Hematopoietic multipotent progenitor cell treated with erythropoietin and hydrocortisone succinate and interleukin-3 and kit ligand, for 15 days (in vitro differentiated cells): Measurements from ENCODE around the gene UBE2R2.
"Not testable (repeated sequence)": the region's sequence is repeated elsewhere in the genome, so short reads cannot be mapped to it uniquely, and the experiment has no call there.

Experiments
- DNase-seq: peaks from one replicate; pipeline ENCODE4 v3.0.0-alpha.2; 2015; ENCODE audit warnings: low spot score

The UBE2R2 gene

DNA sequence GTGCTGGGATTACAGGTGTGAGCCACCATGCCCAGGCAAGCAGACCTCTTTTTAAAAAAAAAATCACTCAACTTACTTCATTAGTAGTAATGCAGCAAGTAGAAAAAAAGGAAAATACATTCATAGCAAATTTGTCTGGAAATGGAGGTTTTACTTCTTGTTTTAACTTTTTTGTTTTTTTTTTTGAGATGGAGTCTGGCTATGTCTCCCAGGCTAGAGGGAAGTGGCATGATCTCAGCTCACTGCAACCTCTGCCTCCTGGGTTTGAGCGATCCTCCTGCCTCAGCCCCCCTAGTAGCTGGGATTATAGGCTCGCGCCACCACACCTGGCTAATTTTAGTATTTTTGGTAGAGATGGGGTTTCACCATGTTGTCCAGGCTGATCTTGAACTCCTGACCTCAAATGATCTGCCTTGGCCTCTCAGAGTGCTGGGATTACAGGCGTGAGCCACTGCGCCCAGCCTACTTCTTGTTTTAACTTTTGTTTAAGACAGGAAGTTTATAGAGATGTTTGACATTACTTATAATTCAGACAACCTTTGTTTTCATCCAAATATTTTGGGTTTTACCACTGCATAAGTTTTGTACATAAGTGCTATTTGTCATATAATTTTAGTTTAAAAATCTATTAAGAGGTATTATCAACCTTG is 26.5 kb downstream of the UBE2R2 start:
- DNase-seq: no peak

DNA sequence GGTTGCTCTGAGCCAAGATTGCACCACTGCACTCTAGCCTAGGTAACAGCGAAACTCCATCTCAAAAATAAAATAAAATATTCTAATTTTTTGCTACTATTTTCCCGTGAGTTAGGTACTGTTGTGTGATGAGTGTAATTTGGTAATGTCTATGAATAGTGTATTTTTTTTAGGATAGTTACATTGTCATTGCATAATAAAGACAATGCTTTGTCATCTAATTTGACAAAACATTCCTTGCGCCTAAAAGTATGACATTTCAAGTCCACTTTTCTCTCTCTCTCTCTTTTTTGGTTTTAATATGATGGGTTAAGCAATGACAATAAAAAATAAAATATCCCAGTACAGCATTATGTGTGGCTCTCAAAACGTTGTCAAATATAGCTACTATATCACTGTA is 29.3 kb downstream of the UBE2R2 start:
- DNase-seq: no peak

DNA sequence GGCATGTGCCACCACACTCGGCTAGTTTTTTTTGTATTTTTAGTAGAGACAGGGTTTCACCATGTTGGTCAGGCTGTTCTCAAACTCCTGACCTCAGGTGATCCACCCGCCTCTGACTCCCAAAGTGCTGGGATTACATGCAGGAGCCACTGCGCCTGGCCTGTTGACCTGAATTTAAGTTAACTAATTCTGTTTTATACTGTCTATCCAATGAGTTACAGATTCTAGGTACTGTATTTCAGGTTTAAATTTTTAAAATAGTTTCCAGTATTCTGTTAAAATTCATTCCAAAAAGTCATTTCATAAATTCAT is 30.9 kb downstream of the UBE2R2 start:
- DNase-seq: not testable (repeated sequence)

DNA sequence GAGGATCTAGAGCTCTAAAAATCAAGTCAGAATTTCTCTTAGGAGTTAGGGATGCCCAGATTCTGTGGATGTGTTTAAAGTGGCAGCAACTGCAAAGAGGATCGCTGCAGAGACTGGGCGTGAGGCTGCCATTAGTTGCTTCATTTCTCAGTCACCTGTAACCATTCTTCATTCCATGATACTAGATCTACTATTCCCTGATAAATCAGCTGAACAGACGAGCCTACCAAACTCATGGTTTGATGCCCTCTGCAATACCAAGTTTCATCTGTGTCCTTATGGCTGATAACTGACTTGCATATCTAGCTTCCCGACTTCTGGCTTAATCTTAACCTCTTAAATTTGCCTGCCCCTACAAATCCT is 33.3 kb downstream of the UBE2R2 start:
- DNase-seq: no peak

DNA sequence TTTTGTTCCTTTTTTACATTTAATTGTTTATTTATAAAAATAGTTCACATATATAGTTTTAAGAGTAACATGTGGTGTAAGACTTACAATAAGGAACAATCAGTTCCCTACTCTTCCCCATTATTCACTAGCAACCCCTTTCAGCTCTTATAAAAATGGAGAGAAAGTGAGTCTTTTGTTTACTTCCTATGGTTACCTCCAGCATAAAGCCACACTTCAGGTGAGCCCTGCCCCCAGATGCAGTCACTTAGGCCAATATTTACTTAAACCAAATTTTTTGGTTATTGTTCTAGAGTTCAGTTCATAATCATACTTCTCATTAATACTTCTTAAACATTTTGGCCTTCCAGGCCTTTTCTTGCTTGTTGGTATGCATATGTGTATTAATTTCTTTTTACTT is 33.7 kb downstream of the UBE2R2 start:
- DNase-seq: no peak

DNA sequence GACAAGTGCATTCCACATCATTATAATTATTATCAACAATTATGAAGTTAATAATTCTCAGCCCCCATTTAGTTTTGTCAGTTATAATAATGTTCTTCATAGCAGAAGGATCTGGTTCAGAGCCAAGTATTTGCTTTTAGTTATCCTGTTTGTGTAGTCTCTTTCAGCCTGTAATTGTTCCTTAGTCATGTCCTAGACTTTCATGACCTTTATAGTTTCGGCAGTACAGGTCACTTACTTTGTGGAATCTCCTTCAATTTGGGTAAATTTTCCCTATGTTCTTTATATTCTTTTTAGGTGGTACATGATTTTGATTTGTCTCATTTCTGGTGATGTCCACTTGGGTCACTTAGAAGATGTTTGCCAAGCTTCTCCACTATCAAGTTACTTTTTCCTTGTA is 34.3 kb downstream of the UBE2R2 start:
- no peak for DNase-seq

DNA sequence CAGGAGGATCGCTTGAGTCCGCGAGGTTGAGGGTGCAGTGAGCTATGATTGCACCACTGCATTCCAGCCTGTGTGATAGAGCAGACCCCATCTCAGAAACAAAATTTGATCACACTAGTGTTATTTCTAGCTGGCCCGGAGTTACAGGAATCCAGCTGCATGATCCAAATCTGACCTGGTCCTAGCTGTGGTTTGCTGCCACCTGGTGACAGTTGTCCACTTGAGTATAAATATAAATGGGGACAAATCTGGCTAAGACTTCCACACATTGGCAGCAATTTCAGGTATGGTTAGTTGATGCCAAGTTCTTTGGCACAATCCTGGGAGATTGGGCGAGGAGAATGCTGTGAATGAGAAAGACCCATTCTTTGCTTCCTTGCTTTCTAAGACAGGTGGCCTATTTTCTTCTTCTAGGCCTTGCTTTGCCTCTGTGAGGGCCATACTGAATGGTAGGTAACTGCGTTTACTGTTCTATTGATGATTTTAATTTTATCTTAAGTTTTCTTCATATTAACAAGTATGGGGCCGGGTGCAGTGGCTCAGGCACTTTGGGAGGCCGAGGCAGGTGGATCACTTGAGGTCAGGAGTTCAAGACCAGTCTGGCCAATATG is 35.4 kb downstream of the UBE2R2 start:
- DNase-seq: peak; percentile 73

DNA sequence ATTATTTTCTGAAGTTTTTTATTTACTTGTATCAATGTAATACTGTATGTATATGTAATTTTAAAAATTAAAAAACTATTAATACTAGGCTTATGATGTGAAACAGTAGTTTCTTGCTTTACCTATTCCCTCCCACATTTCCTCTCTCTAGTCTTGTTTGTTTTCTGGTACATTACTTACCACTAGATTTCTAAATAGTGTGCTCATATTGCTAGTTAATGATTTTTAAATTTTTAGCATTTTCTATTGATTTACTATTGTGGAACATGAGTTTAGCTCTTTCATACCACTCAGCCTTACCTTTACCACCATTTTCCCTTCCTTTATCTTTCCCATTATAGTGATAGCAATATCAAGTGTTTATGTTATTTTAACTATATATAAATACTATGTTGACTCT is 39.3 kb downstream of the UBE2R2 start:
- DNase-seq: no peak

DNA sequence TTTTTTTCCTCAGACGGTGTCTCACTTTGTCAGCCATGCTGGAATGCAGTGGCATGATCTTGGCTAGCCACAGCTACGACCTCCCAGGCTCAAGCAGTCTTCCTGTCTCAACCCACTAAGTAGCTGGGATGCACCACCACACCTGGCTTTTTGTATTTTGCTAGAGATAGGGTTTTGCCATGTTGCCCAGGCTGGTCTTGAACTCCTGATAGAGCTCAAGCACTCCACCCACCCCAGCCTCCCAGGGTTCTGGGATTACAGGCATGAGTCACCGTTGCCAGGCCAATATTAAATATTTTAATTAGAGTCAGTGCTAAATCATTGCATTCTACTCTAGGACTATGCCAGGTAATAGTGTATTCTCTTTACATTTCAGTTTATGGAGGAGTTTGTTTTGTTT is 41.5 kb downstream of the UBE2R2 start:
- no peak for DNase-seq

GRCh38 chr9:33860200-33860871 is 43.4 kb downstream of the UBE2R2 start:
- DNase-seq: no peak

GRCh38 chr9:33861917-33862453 is 45.0 kb downstream of the UBE2R2 start:
- no peak for DNase-seq

- DNase-seq: not testable (repeated sequence)
Measured at GRCh38 chr9:33863027-33863426, 46.1 kb downstream of the UBE2R2 start.

DNA sequence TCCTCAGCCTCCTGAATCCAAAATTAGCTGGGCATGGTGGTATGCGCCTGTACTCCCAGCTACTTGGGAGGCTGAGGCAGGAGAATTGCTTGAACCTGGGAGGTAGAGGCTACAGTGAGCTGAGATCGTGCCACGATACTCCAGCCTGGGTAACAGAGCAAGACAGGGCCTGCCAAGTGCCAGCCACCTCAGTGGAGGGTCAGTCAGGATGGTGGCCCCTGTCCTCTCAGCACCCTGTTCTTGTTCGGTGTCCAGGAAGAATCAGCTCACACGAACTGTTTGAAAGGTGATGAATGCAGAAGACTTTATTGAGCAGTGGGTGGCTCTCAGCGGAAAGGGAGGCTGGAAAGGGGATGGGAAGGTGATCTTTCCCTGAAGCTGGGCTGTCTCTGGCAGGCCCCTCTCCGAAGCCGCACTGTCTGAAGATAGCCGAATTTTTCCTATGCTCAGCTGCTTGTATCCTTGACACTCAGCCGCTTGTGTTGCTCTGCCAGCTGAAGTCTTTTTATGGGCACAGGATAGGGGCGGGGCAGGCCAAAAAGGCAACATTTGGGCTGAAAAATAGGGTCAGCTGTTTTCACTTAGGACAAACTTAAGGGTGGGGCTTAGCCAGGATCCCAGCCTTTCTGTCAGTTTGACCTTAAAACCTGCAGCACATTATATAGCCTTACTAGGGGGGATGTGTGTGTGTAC is 50.9 kb downstream of the UBE2R2 start:
- no peak for DNase-seq

DNA sequence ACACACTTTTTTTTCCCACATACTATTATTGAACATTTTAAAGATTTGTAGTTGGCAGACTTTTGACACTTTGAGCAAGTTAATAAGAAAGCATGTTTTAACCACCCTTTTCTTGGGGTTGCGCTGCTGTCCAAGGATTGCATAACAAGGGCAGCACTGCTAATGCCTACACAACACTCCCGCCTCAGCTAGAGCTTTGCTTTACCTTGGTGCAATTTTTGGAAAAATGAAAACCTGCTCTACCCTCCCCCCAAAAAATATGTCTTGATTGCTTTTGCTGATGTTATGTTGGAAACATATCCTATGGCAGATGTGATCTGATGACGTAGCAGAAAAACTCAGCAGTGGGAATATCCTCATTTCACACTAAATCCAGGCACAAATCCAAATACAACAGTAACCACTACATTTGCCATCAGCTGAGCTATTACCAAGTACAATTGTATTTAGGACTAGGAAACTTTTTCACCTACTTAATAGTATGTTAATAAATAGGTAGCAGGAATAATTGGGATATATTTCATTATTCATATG is 51.5 kb downstream of the UBE2R2 start:
- DNase-seq: no peak

DNA sequence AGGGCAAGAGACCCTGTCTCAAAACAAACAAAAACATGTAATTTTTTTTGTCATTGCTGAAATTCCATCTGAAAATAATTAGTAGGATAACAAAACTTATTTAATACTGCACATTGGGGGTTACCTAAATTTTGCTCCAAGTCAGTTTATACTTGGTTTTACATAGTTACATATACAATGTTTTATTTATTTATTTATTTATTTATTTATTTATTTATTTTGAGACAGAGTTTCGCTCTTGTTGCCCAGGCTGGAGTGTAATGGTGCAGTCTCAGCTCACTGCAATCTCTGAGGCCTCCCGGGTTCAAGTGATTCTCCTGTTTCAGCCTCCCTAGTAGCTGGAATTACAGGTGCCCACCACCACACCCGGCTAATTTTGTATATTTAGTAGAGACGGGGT is 52.3 kb downstream of the UBE2R2 start:
- not testable (repeated sequence) for DNase-seq

DNA sequence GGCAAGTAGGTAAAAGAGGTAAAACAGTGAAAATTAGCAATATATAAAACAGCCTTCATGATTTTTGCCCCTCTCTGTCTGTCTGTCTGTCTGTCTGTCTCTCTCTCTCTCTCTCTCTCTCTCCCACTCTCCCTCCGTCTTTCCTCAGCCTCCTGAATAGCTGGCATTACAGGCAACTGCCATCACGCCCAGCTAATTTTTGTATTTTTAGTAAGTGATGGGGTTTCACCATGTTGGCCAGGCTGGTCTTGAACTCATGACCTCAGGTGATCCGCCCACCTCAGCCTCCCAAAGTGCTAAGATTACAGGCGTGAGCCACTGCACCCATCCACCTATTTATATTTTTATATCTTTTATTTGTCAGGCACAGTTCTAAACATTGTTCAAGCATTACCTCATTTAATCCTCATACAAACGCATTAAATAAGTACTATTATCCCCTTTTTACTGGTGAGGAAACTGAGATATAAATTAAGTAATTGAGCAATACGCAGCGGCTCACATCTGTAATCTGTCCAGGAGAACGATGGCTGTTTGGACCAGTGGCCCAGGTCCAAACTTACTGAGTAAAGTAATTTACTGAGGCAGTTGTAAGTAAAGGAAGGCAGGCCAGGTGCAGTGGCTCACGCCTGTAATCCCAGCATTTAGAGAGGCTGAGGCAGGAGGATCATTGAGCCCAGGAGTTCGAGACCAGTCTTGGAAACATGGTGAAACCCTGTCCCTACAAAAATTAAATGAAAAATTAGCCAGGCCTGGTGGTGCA is 60.9 kb downstream of the UBE2R2 start:
- DNase-seq: no peak

DNA sequence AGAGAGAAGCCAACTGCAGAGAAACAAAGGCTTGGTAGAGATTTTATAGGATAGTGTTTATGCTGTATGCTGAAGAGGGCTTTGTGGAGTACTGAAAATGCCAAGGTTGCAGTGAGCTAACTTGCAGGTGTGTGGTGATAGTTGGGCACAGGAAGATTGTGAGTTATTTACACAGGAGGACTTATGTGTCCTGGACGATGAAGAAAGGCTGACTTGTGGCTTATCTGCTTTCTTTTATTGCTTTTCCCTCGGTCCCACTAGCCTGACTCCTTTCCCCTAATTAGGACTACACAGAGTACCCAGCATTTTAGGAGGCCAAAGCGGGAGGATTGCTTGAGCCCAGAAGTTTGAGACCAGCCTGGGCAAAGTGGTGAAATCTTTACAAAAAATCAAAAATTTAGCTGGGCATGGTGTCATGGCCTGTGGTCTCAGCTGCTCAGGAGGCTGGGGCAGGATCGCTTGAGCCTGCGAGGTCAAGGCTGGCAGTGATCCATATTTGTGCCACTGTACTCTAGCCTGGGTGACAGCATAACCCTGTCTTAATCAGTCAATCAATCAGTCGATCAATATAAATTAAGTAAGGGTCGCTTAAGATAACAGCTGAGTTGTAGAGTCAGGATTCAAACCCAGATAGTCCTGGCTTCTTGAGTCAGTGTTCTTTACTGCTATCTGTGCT is 61.9 kb downstream of the UBE2R2 start:
- no peak for DNase-seq

DNA sequence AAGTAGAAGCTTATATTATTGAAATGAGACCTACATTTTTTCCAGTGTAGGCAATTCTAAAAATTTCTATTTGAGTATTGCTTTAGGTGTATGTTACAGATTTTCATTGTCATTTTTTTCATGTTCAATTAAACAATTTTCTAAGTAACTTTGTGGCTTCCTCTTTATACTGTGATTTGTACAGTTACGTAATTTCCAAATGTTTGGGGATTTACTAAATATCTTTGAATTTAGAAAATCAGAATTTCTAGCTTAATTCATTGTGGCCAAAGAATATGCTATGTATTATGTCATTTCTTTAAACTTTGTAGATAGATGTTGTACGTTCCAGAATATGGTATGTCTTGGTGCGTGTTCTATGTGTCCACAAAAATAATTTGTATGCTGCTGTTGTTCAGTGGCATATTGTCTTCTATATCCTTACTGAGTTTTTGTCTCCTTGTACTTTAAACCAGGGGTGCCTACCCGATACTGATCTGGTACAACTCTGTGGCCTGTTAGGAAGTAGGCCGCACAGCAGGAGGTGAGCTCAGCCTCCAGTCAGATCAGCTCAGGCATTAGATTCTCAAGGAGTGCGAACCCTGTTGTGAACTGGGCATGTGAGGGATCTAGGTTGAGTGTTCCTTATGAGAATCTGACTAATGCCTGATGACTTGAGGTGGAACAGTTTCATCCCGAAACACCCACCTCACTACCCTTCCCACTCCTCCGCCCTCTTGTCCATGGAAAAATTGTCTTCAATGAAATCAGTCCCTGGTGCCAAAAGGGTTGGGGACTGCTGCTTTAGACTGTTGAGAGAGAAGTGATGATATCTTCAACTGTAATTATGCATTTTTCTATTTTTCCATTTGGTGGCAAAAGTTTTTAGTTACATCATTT is 63.5 kb downstream of the UBE2R2 start:
- DNase-seq: no peak

DNA sequence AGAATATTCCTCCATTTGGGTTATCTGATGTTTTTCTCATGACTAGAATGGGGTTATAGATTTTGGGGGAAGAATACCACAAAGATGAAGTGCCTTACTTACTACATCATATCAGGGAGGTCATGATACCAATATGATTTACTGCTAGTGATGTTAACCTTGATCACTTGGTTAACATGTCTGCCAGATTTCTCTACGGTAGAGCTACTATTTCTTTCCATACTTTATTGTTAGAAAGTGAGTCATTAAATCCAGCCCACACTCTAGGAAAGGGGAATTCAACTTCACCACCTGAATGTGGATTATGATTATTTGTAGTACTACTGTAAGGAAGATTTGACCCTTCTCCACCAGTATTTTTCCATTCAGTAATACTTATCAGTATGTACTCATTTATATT is 64.7 kb downstream of the UBE2R2 start:
- DNase-seq: no peak
